Measurements from ENCODE around the gene TMEM106B.

DNA sequence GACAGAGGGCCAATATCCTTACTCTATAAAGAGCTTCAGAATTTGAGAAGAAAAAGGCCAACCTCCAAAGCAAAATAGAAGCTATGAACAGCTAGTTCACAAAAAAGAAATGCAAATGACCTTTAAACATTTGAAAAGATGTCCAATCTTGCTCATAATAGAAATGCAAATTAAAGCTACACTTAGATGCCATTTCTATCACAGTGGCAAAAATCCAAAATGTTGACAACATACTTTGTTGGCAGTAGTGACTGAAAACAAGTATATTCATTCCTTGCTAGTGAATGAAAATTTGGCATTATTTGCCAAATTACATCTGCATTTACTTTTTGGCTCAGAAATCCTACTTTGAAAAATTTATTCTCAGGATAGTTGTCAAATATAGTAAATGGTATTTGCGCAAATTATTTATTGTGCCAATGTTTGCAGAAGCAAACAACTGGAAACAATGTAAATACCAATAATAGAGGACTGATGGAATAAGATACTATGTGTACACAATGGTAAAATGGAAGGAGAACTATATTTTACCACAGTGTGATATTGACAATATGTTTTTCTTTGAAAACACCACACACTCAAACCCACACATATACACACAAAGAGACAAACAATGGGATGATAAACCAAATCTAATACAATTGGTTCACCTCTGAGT lies 9.4 kb downstream of the TMEM106B start:
- TF ChIP-seq EZH2 (IDR thresholded peaks at IDR 0.05; ENCODE audit: insufficient read depth, poor library complexity, severe bottlenecking) (no peak), EZH2phosphoT487 (IDR thresholded peaks at IDR 0.05; ENCODE audit: insufficient read depth, low read depth) (no peak)
